ENCODE measurements around the gene KRTAP5-2.
"Not testable (repeated sequence)": the region's sequence is repeated elsewhere in the genome, so short reads cannot be mapped to it uniquely, and the experiment has no call there.

Gene KRTAP5-2

GRCh38 chr11:1628506-1629325, 30.6 kb upstream of the KRTAP5-2 start:
- peak; percentile 85 for DNase-seq (ENCODE audit: low spot score)

- no peak for DNase-seq (ENCODE audit: low spot score)
These were observed 27.4 kb upstream of the KRTAP5-2 start for GRCh38 chr11:1625541-1625940.

GRCh38 chr11:1624621-1625020, 26.5 kb upstream of the KRTAP5-2 start:
- no peak for DNase-seq (ENCODE audit: low spot score)

GRCh38 chr11:1623716-1624115, 25.6 kb upstream of the KRTAP5-2 start:
- DNase-seq (ENCODE audit: low spot score), result no peak

- DNase-seq (ENCODE audit: low spot score), result no peak
These were observed 24.0 kb upstream of the KRTAP5-2 start, which contains the start of gene KRTAP5-4 for GRCh38 chr11:1622086-1622485. Gene KRTAP5-4, minus strand, starts transcription at chr11:1622138. Its CDS starts 45 bp downstream, at chr11:1622093.

GRCh38 chr11:1619449-1619848, 21.4 kb upstream of the KRTAP5-2 start:
- no peak for DNase-seq (ENCODE audit: low spot score)

- no peak for DNase-seq (ENCODE audit: low spot score)
These were observed 20.1 kb upstream of the KRTAP5-2 start for GRCh38 chr11:1618231-1618630.

- no peak for DNase-seq (ENCODE audit: low spot score)
These were observed 10.3 kb upstream of the KRTAP5-2 start, which contains the start of gene KRTAP5-3 for GRCh38 chr11:1608363-1608762. Gene KRTAP5-3, minus strand, starts transcription at chr11:1608463. Its CDS starts 78 bp downstream, at chr11:1608385.

- DNase-seq (ENCODE audit: low spot score), result not testable (repeated sequence)
These were observed 9.8 kb upstream of the KRTAP5-2 start for GRCh38 chr11:1607901-1608300.

- DNase-seq (ENCODE audit: low spot score), result not testable (repeated sequence)
These were observed 9.2 kb upstream of the KRTAP5-2 start for GRCh38 chr11:1607156-1607845.

- DNase-seq (ENCODE audit: low spot score), result not testable (repeated sequence)
These were observed 7.8 kb upstream of the KRTAP5-2 start for GRCh38 chr11:1605923-1606322.

GRCh38 chr11:1604711-1605110, 6.6 kb upstream of the KRTAP5-2 start:
- no peak for DNase-seq (ENCODE audit: low spot score)

- no peak for DNase-seq (ENCODE audit: low spot score)
These were observed 6.1 kb upstream of the KRTAP5-2 start for GRCh38 chr11:1604181-1604580.

- no peak for DNase-seq (ENCODE audit: low spot score)
These were observed 5.5 kb upstream of the KRTAP5-2 start for GRCh38 chr11:1603629-1604028.

- not testable (repeated sequence) for DNase-seq (ENCODE audit: low spot score)
These were observed 3.6 kb upstream of the KRTAP5-2 start for GRCh38 chr11:1601663-1602062.

- no peak for DNase-seq (ENCODE audit: low spot score)
These were observed 2.5 kb upstream of the KRTAP5-2 start for GRCh38 chr11:1600626-1601025.

GRCh38 chr11:1598816-1599215, 722 bp upstream of the KRTAP5-2 start:
- no peak for DNase-seq (ENCODE audit: low spot score)

GRCh38 chr11:1598406-1598805, 312 bp upstream of the KRTAP5-2 start:
- not testable (repeated sequence) for DNase-seq (ENCODE audit: low spot score)

- no peak for DNase-seq (ENCODE audit: low spot score)
These were observed 632 bp downstream of the KRTAP5-2 start for GRCh38 chr11:1597331-1597993.

GRCh38 chr11:1596576-1597121, 1.4 kb downstream of the KRTAP5-2 start:
- not testable (repeated sequence) for DNase-seq (ENCODE audit: low spot score)

- DNase-seq (ENCODE audit: low spot score), result not testable (repeated sequence)
These were observed 2.0 kb downstream of the KRTAP5-2 start for GRCh38 chr11:1595994-1596575.

- no peak for DNase-seq (ENCODE audit: low spot score)
These were observed 5.5 kb downstream of the KRTAP5-2 start for GRCh38 chr11:1592628-1593027.
